Endodermal cell (in vitro differentiated cells): ENCODE data around the gene EYS. TPM values are rescaled to one million over a fixed set of nuclear protein-coding genes. Genes with fewer than 3 reads are reported as not detected.

Source experiments
- DNase-seq: peaks from one replicate; pipeline ENCODE4 v3.0.0-alpha.2; 2017
- H3K27ac ChIP-seq: 2 replicates; pipeline ENCODE4 v1.5.1; 2013; ENCODE audit warnings: mild to moderate bottlenecking, low read depth, low read length, moderate library complexity
- H3K27me3 ChIP-seq: 2 replicates; pipeline ENCODE4 v1.6.1; 2013; ENCODE audit warnings: mild to moderate bottlenecking, low read length, moderate library complexity; ENCODE audit not compliant: insufficient read depth, control insufficient read depth, poor library complexity, severe bottlenecking
- H3K36me3 ChIP-seq: 2 replicates; pipeline ENCODE4 v1.7.0; 2013; ENCODE audit warnings: mild to moderate bottlenecking, low read length, moderate library complexity; ENCODE audit not compliant: control insufficient read depth, insufficient read depth
- H3K4me1 ChIP-seq: one replicate; pipeline ENCODE4 v1.7.0; 2013; ENCODE audit warnings: low read length; ENCODE audit not compliant: control insufficient read depth, insufficient read depth
- H3K4me3 ChIP-seq: 2 replicates; pipeline ENCODE4 v1.5.1; 2013; ENCODE audit warnings: mild to moderate bottlenecking, low read length, moderate library complexity
- H3K9ac ChIP-seq: 2 replicates; pipeline ENCODE4 v1.6.1; 2013; ENCODE audit warnings: mild to moderate bottlenecking, low read length, moderate library complexity; ENCODE audit not compliant: poor library complexity, severe bottlenecking; ENCODE audit errors: extremely low read depth
- H3K9me3 ChIP-seq: 2 replicates; pipeline ENCODE4 v1.6.1; 2013; ENCODE audit warnings: mild to moderate bottlenecking, low read length, moderate library complexity; ENCODE audit not compliant: control insufficient read depth
- H3K27ac Mint-ChIP-seq: 2 replicates; pipeline ENCODE4 v1.8.0; 2020; ENCODE audit warnings: mixed read lengths
- H3K27me3 Mint-ChIP-seq: 2 replicates; pipeline ENCODE4 v1.8.0; 2021; ENCODE audit warnings: mild to moderate bottlenecking, mixed read lengths; ENCODE audit not compliant: insufficient read depth
- H3K36me3 Mint-ChIP-seq: 2 replicates; pipeline ENCODE4 v1.8.0; 2020; ENCODE audit warnings: low read depth, mixed read lengths
- H3K4me1 Mint-ChIP-seq: 2 replicates; pipeline ENCODE4 v1.8.0; 2020; ENCODE audit warnings: mixed read lengths
- H3K4me3 Mint-ChIP-seq: 2 replicates; pipeline ENCODE4 v1.8.0; 2020; ENCODE audit warnings: mild to moderate bottlenecking, moderate library complexity, mixed read lengths
- H3K9me3 Mint-ChIP-seq: 2 replicates; pipeline ENCODE4 v1.8.0; 2020; ENCODE audit warnings: mild to moderate bottlenecking, mixed read lengths
- WGBS, 2 experiments: methylation state at CpG; one replicate each; pipeline versions ENCODE4 v1.1.5 to v1.1.7; 2013; ENCODE audit warnings: missing lambda C conversion rate in 2 of 2, mixed read lengths in 1 of 2; ENCODE audit not compliant: insufficient coverage in 1 of 2, insufficient read length in 1 of 2; 5-methylcytosine and 5-hydroxymethylcytosine counted together
- long read RNA-seq, 4 experiments: library from polyadenylated mRNA in 2 of 4; library from RNA in 1 of 4; library from capped mRNA in 1 of 4; stranded (forward) in 3 of 4; unstranded in 1 of 4; transcript quantifications; one replicate each; pipeline ENCODE4 v2.0.0, GENCODE V29; 2020 to 2021; ENCODE audit warnings: inconsistent platforms in 1 of 4
- polyA plus RNA-seq, 2 experiments: library from polyadenylated mRNA; stranded (reverse); fragments of 50-300 nt; gene quantifications; one replicate each; pipeline ENCODE4 v1.2.3, GENCODE V29; 2013
- total RNA-seq, 2 donors: library from RNA; stranded (reverse); fragmentation: NEBNext Ultra II Directional in 1 of 2; extraction: Animal tissue kit (Norgen Biotek cat#: 25700) in 1 of 2; gene quantifications; 2 replicates in 1 of 2; 3 replicates in 1 of 2; pipeline ENCODE4 v1.2.1, GENCODE V29; 2021
- TF ChIP-seq, protein P1 (sequence below): fragments of 200-600 bp; sonication (generic); conservative IDR thresholded peaks from 2 replicates; pipeline ENCODE4 v1.5.0; 2021; ENCODE audit warnings: antibody characterized with exemption, mild to moderate bottlenecking

EYS gene
- total RNA-seq = under 1 TPM; 0.31 to 0.70 TPM
- 0.18 TPM for polyA plus RNA-seq (2013, experiment 1 of 2)
- polyA plus RNA-seq (2013, experiment 2 of 2) = 0.12 TPM
- long read RNA-seq, experiment 1, partial matches to known transcripts = 0 of 1 reads
- long read RNA-seq, experiment 1, other reads (novel, unspliced or antisense) = 1 of 1 reads
- long read RNA-seq, experiment 2, partial matches to known transcripts = 0 of 9 reads
- long read RNA-seq, experiment 2, other reads (novel, unspliced or antisense) = 9 of 9 reads
- long read RNA-seq, experiment 3, partial matches to known transcripts = 0 of 2 reads
- long read RNA-seq, experiment 3, other reads (novel, unspliced or antisense) = 2 of 2 reads
- long read RNA-seq, experiment 4 = 0 reads

DNA sequence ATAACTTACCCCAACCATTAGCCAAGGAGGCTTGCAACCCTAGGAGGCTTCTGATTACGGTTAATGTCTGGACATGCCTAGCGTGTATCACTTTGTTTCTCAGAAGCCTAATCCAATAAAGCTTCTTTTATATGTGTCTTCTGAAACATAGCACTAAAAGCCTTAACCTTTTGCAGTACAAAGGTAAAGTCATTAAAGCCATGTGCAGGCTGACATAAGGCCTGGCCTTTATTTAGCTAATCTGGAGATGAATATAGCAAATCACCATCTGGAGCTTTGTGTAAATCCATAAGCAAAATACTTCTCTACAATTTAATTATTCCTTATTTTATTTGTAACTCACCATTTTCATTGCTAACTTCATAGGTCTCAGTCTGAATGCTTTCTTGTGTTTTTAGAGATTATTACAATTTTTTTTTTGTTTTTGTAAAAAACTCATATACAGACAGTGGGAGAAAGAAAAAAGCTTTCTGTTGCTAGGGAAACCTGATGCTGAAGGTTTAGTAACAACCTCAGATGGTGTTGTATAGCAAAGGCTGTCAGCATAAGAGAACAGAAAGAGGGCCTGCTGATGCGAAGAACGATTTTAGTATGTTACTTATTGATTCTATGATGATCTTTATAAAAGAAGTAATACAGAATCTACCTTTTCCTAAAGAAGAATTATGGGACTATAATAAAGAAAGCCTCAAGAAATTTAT, at the start of gene EYS:
Gene EYS (minus strand): TSS at position 101 of the 701 bp plus-strand sequence. CDS start 211,816 bp downstream, outside the sequence.
- Histone ChIP-seq H3K9ac (no peak within 1 kb of the TSS), H3K27ac (no peak within 1 kb of the TSS), H3K27me3 (no peaks in the 10 kb centered on the region), H3K4me1 (no peaks in the 10 kb centered on the region), H3K36me3 (no peaks in the 10 kb centered on the region), H3K9me3 (no peaks in the 10 kb centered on the region), H3K4me3 (no peak within 1 kb of the TSS)
- TF ChIP-seq, protein P1, sequence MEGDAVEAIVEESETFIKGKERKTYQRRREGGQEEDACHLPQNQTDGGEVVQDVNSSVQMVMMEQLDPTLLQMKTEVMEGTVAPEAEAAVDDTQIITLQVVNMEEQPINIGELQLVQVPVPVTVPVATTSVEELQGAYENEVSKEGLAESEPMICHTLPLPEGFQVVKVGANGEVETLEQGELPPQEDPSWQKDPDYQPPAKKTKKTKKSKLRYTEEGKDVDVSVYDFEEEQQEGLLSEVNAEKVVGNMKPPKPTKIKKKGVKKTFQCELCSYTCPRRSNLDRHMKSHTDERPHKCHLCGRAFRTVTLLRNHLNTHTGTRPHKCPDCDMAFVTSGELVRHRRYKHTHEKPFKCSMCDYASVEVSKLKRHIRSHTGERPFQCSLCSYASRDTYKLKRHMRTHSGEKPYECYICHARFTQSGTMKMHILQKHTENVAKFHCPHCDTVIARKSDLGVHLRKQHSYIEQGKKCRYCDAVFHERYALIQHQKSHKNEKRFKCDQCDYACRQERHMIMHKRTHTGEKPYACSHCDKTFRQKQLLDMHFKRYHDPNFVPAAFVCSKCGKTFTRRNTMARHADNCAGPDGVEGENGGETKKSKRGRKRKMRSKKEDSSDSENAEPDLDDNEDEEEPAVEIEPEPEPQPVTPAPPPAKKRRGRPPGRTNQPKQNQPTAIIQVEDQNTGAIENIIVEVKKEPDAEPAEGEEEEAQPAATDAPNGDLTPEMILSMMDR = no peak
- WGBS, 2 experiments = 92 to 93% methylated on average over 2 to 4 of the region's 4 CpGs
- H3K4me1 Mint-ChIP-seq = no peaks in the 10 kb centered on the region
- no peak within 1 kb of the TSS for H3K27ac Mint-ChIP-seq
- no peaks in the 10 kb centered on the region for H3K36me3 Mint-ChIP-seq
- no peak within 1 kb of the TSS for H3K4me3 Mint-ChIP-seq
- no peaks in the 10 kb centered on the region for H3K27me3 Mint-ChIP-seq
- DNase-seq = no peak
- no peaks in the 10 kb centered on the region for H3K9me3 Mint-ChIP-seq

DNA sequence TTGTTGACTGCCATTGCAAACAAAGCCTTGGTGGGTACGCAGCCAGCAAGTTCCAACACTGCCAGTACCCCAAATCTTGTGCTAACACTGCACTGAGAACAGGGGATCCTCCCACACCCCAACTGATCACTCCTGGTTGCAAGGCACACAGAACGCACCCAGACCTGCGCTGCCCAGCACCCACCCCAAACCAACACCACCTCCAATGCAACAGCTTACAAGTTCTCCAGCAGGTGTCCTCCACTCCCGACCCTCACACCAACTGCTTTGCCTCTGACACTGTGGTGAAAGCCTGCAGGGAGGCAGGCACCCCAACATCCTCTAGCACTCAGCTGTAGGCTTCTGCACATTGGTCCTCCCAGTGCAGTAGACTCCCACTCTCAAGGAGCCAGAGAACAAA, 39.3 kb upstream of the EYS start:
- no peaks in the 10 kb centered on the region for H3K9me3 ChIP-seq
- Mint-ChIP-seq H3K27ac (no peak overlapping the region), H3K9me3 (no peaks in the 10 kb centered on the region), H3K4me1 (no peaks in the 10 kb centered on the region), H3K36me3 (no peaks in the 10 kb centered on the region), H3K27me3 (no peaks in the 10 kb centered on the region), H3K4me3 (no peak overlapping the region)
- 67 to 83% methylated on average over 2 to 4 of the region's 4 CpGs for WGBS, 2 experiments
- TF ChIP-seq, protein P1 = no peak
- no peaks in the 10 kb centered on the region for H3K27me3 ChIP-seq
- no peak for DNase-seq
- no peaks in the 10 kb centered on the region for H3K4me1 ChIP-seq
- no peak overlapping the region for H3K9ac ChIP-seq
- H3K4me3 ChIP-seq = no peak overlapping the region
- no peaks in the 10 kb centered on the region for H3K36me3 ChIP-seq
- no peak overlapping the region for H3K27ac ChIP-seq

DNA sequence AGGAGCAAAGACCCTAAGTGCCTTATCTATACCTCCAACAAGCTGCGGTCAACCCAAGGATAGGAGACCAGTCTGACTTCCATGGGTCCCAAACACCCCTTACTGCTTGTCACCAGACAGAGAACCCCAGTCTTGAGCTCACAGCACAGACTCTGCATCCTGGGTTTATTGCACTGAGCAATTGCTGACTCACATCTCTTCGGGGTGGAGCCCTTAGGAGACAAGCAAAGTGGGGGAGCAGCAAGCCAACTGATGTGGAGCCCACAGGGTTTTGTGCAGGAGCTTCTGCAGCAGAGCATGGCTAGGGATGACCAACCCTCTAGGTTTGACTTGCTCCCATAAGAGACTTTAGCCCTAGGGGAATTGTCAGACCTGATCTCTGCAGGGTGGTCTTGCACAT, 38.6 kb upstream of the EYS start:
- Mint-ChIP-seq H3K4me1 (no peaks in the 10 kb centered on the region), H3K36me3 (no peaks in the 10 kb centered on the region), H3K9me3 (no peaks in the 10 kb centered on the region), H3K27me3 (no peaks in the 10 kb centered on the region), H3K4me3 (no peak overlapping the region), H3K27ac (no peak overlapping the region)
- TF ChIP-seq, protein P1 = no peak
- no peak for DNase-seq
- no peak overlapping the region for H3K4me3 ChIP-seq
- H3K9ac ChIP-seq = no peak overlapping the region
- WGBS, 2 experiments = 91 to 95% methylated on average over 2 of the region's 2 CpGs
- no peaks in the 10 kb centered on the region for H3K4me1 ChIP-seq
- no peak overlapping the region for H3K27ac ChIP-seq
- no peaks in the 10 kb centered on the region for H3K27me3 ChIP-seq
- H3K9me3 ChIP-seq = no peaks in the 10 kb centered on the region
- H3K36me3 ChIP-seq = no peaks in the 10 kb centered on the region
